SU-DHL-6 (cell line): Measurements from ENCODE around the gene PPP1R11.

Experiments used
- EZH2phosphoT487 ChIP-seq: fragments of 200-600 bp; sonication (generic), shearing (Covaris generic); conservative IDR thresholded peaks from 2 replicates; pipeline ENCODE4 v1.6.1; 2018; ENCODE audit warnings: mild to moderate bottlenecking, antibody characterized with exemption, low read length, moderate library complexity, mixed read lengths
- TF ChIP-seq, protein P1 (sequence below): fragments of 200-600 bp; sonication (generic); IDR thresholded peaks from one replicate; pipeline ENCODE4 v1.5.1; 2017; ENCODE audit warnings: antibody characterized with exemption, mild to moderate bottlenecking, low read length, moderate library complexity; ENCODE audit not compliant: insufficient read depth, poor library complexity, severe bottlenecking

DNA sequence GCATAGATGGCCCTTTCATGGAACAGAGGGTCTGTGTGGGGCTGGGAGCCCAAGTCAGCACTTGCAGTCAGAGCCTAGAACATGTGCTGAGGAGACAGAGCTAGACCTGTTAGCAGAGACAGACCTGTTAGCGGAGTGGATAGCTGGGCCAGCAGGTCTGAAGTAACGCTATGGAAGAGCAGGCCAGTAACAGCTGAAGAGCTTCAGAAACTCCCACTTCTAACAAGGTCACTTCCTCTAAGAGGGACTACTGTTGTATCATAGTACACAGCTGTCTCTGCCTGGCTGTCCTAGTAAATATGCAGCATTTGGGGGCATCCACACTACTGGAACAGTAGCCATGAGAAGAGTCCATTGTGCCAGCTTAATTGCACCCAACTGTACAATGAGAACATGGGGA, 47.2 kb upstream of the PPP1R11 start:
- TF ChIP-seq, protein P1, sequence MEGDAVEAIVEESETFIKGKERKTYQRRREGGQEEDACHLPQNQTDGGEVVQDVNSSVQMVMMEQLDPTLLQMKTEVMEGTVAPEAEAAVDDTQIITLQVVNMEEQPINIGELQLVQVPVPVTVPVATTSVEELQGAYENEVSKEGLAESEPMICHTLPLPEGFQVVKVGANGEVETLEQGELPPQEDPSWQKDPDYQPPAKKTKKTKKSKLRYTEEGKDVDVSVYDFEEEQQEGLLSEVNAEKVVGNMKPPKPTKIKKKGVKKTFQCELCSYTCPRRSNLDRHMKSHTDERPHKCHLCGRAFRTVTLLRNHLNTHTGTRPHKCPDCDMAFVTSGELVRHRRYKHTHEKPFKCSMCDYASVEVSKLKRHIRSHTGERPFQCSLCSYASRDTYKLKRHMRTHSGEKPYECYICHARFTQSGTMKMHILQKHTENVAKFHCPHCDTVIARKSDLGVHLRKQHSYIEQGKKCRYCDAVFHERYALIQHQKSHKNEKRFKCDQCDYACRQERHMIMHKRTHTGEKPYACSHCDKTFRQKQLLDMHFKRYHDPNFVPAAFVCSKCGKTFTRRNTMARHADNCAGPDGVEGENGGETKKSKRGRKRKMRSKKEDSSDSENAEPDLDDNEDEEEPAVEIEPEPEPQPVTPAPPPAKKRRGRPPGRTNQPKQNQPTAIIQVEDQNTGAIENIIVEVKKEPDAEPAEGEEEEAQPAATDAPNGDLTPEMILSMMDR: no peak
- TF ChIP-seq EZH2phosphoT487: no peak
